Adipocyte (in vitro differentiated cells): ENCODE results near the gene B3GAT2.

Source experiments
- DNase-seq: peaks from one replicate; pipeline ENCODE4 v3.0.0-alpha.2; 2015; ENCODE audit warnings: low read depth
- H3K27me3 ChIP-seq: replicated peaks from 2 replicates; pipeline ENCODE4 v1.7.0; 2013; ENCODE audit warnings: mild to moderate bottlenecking, low read length, moderate library complexity; ENCODE audit not compliant: control insufficient read depth, insufficient read depth
- H3K36me3 ChIP-seq: 2 replicates; pipeline ENCODE4 v1.7.0; 2013; ENCODE audit warnings: low read length, mild to moderate bottlenecking, moderate library complexity; ENCODE audit not compliant: control insufficient read depth, insufficient read depth, severe bottlenecking
- H3K4me1 ChIP-seq: 2 replicates; pipeline ENCODE4 v1.7.0; 2013; ENCODE audit warnings: mild to moderate bottlenecking, low read length, moderate library complexity; ENCODE audit not compliant: control insufficient read depth, insufficient read depth
- H3K4me3 ChIP-seq: 2 replicates; pipeline ENCODE4 v1.7.0; 2013; ENCODE audit warnings: mild to moderate bottlenecking, low read length, moderate library complexity
- H3K9ac ChIP-seq: 2 replicates; pipeline ENCODE4 v1.7.0; 2013; ENCODE audit warnings: mild to moderate bottlenecking, low read length, moderate library complexity
- H3K9me3 ChIP-seq: 2 replicates; pipeline ENCODE4 v1.7.0; 2013; ENCODE audit warnings: mild to moderate bottlenecking, low read length, moderate library complexity; ENCODE audit not compliant: control insufficient read depth

B3GAT2 gene

GRCh38 chr6:70956451-70957283, at the start of gene B3GAT2:
B3GAT2 (minus strand) TSS chr6:70957060; CDS start chr6:70956429, 631 bp downstream.
- peaks cover 9% of the 10 kb centered on the region for H3K4me1 ChIP-seq
- H3K4me3 ChIP-seq, result peak within 1 kb of the TSS; percentile 77
- H3K9me3 ChIP-seq, result no peaks in the 10 kb centered on the region
- H3K9ac ChIP-seq, result no peak within 1 kb of the TSS
- DNase-seq, result peak; percentile 41
- peaks cover 58% of the 10 kb centered on the region for H3K27me3 ChIP-seq
- H3K36me3 ChIP-seq, result no peaks in the 10 kb centered on the region

GRCh38 chr6:70998148-70998547, 41.3 kb upstream of the B3GAT2 start:
- Histone ChIP-seq H3K36me3 (no peaks in the 10 kb centered on the region), H3K9ac (no peak overlapping the region), H3K4me3 (no peak overlapping the region), H3K4me1 (no peaks in the 10 kb centered on the region), H3K27me3 (no peaks in the 10 kb centered on the region), H3K9me3 (peaks cover 2% of the 10 kb centered on the region)
- DNase-seq, result no peak

GRCh38 chr6:70997379-70997778, 40.5 kb upstream of the B3GAT2 start:
- Histone ChIP-seq H3K9ac (no peak overlapping the region), H3K36me3 (no peaks in the 10 kb centered on the region), H3K4me3 (no peak overlapping the region), H3K4me1 (no peaks in the 10 kb centered on the region), H3K9me3 (no peaks in the 10 kb centered on the region), H3K27me3 (no peaks in the 10 kb centered on the region)
- DNase-seq, result no peak

GRCh38 chr6:70996106-70996505, 39.2 kb upstream of the B3GAT2 start:
- H3K9ac ChIP-seq, result no peak overlapping the region
- no peaks in the 10 kb centered on the region for H3K36me3 ChIP-seq
- DNase-seq, result no peak
- H3K4me1 ChIP-seq, result no peaks in the 10 kb centered on the region
- H3K27me3 ChIP-seq, result no peaks in the 10 kb centered on the region
- H3K4me3 ChIP-seq, result no peak overlapping the region
- H3K9me3 ChIP-seq, result no peaks in the 10 kb centered on the region

GRCh38 chr6:70995411-70995810, 38.6 kb upstream of the B3GAT2 start:
- H3K36me3 ChIP-seq, result no peaks in the 10 kb centered on the region
- H3K4me1 ChIP-seq, result no peaks in the 10 kb centered on the region
- H3K9me3 ChIP-seq, result no peaks in the 10 kb centered on the region
- no peak overlapping the region for H3K9ac ChIP-seq
- no peak overlapping the region for H3K4me3 ChIP-seq
- no peak for DNase-seq
- H3K27me3 ChIP-seq, result no peaks in the 10 kb centered on the region

GRCh38 chr6:70991253-70991652, 34.4 kb upstream of the B3GAT2 start:
- H3K4me3 ChIP-seq, result no peak overlapping the region
- H3K9ac ChIP-seq, result no peak overlapping the region
- no peaks in the 10 kb centered on the region for H3K4me1 ChIP-seq
- no peak for DNase-seq
- peaks cover 3% of the 10 kb centered on the region for H3K27me3 ChIP-seq
- H3K36me3 ChIP-seq, result no peaks in the 10 kb centered on the region
- H3K9me3 ChIP-seq, result no peaks in the 10 kb centered on the region

GRCh38 chr6:70985156-70985555, 28.3 kb upstream of the B3GAT2 start:
- no peak for DNase-seq
- Histone ChIP-seq H3K4me1 (no peaks in the 10 kb centered on the region), H3K9me3 (no peaks in the 10 kb centered on the region), H3K36me3 (no peaks in the 10 kb centered on the region), H3K9ac (no peak overlapping the region), H3K27me3 (peaks cover 3% of the 10 kb centered on the region), H3K4me3 (no peak overlapping the region)

GRCh38 chr6:70982747-70983146, 25.9 kb upstream of the B3GAT2 start:
- H3K9me3 ChIP-seq, result no peaks in the 10 kb centered on the region
- no peak for DNase-seq
- no peaks in the 10 kb centered on the region for H3K36me3 ChIP-seq
- no peak overlapping the region for H3K9ac ChIP-seq
- no peaks in the 10 kb centered on the region for H3K4me1 ChIP-seq
- no peaks in the 10 kb centered on the region for H3K27me3 ChIP-seq
- H3K4me3 ChIP-seq, result no peak overlapping the region

GRCh38 chr6:70980727-70981126, 23.9 kb upstream of the B3GAT2 start:
- Histone ChIP-seq H3K36me3 (no peaks in the 10 kb centered on the region), H3K9ac (no peak overlapping the region), H3K27me3 (no peaks in the 10 kb centered on the region), H3K4me1 (no peaks in the 10 kb centered on the region), H3K4me3 (no peak overlapping the region), H3K9me3 (no peaks in the 10 kb centered on the region)
- DNase-seq, result no peak

- H3K4me3 ChIP-seq, result no peak overlapping the region
- no peaks in the 10 kb centered on the region for H3K27me3 ChIP-seq
- no peaks in the 10 kb centered on the region for H3K4me1 ChIP-seq
- DNase-seq, result no peak
- no peaks in the 10 kb centered on the region for H3K36me3 ChIP-seq
- H3K9ac ChIP-seq, result no peak overlapping the region
- H3K9me3 ChIP-seq, result no peaks in the 10 kb centered on the region
Measured at GRCh38 chr6:70973604-70974003, 16.7 kb upstream of the B3GAT2 start.

- no peaks in the 10 kb centered on the region for H3K27me3 ChIP-seq
- DNase-seq, result no peak
- no peak overlapping the region for H3K9ac ChIP-seq
- H3K4me1 ChIP-seq, result no peaks in the 10 kb centered on the region
- no peaks in the 10 kb centered on the region for H3K36me3 ChIP-seq
- H3K4me3 ChIP-seq, result no peak overlapping the region
- no peaks in the 10 kb centered on the region for H3K9me3 ChIP-seq
Measured at GRCh38 chr6:70967049-70967448, 10.2 kb upstream of the B3GAT2 start.

- no peak for DNase-seq
- H3K9ac ChIP-seq, result no peak overlapping the region
- no peaks in the 10 kb centered on the region for H3K36me3 ChIP-seq
- peaks cover 9% of the 10 kb centered on the region for H3K4me1 ChIP-seq
- H3K27me3 ChIP-seq, result peaks cover 58% of the 10 kb centered on the region
- H3K4me3 ChIP-seq, result peak overlapping the region; percentile 77
- H3K9me3 ChIP-seq, result no peaks in the 10 kb centered on the region
Measured at GRCh38 chr6:70957284-70957617, 391 bp upstream of the B3GAT2 start.
